H9 (cell line): ENCODE measurements around the gene VPS16. TPM values are rescaled to one million over a fixed set of nuclear protein-coding genes. Genes with fewer than 3 reads are reported as not detected.

Experiments used
- DNase-seq: peaks from one replicate; pipeline ENCODE4 v3.0.0-alpha.2; 2017
- H2AFZ ChIP-seq: one replicate; pipeline ENCODE4 v1.6.1; 2013; ENCODE audit warnings: mild to moderate bottlenecking, low read length, control low read depth, moderate library complexity
- H2AK5ac ChIP-seq: 2 replicates; pipeline ENCODE4 v1.6.1; 2013; ENCODE audit warnings: low read length, control low read depth, mixed read lengths; ENCODE audit not compliant: insufficient read length
- H2BK120ac ChIP-seq: one replicate; pipeline ENCODE4 v1.6.1; 2013; ENCODE audit warnings: low read depth, mild to moderate bottlenecking, low read length, control low read depth, inconsistent platforms; ENCODE audit not compliant: poor library complexity, severe bottlenecking
- H2BK12ac ChIP-seq: 2 replicates; pipeline ENCODE4 v1.6.1; 2013; ENCODE audit warnings: low read length, control low read depth, mixed read lengths, low read depth; ENCODE audit not compliant: insufficient read length
- H2BK15ac ChIP-seq: 2 replicates; pipeline ENCODE4 v1.6.1; 2013; ENCODE audit warnings: low read depth, low read length, control low read depth
- H2BK20ac ChIP-seq: one replicate; pipeline ENCODE4 v1.6.1; 2013; ENCODE audit warnings: low read depth, mild to moderate bottlenecking, low read length, control low read depth, inconsistent platforms; ENCODE audit not compliant: poor library complexity, severe bottlenecking
- H2BK5ac ChIP-seq: 2 replicates; pipeline ENCODE4 v1.6.1; 2013; ENCODE audit warnings: low read length, control low read depth, mixed read lengths; ENCODE audit not compliant: insufficient read length
- H3K14ac ChIP-seq: 2 replicates; pipeline ENCODE4 v1.6.1; 2013; ENCODE audit warnings: low read length, control low read depth; ENCODE audit not compliant: insufficient read depth
- H3K18ac ChIP-seq: 2 replicates; pipeline ENCODE4 v1.6.1; 2013; ENCODE audit warnings: low read depth, mild to moderate bottlenecking, mixed read lengths, low read length, control low read depth; ENCODE audit not compliant: insufficient read length
- H3K23ac ChIP-seq: 2 replicates; pipeline ENCODE4 v1.6.1; 2013; ENCODE audit warnings: low read length, control low read depth, mixed read lengths, low read depth; ENCODE audit not compliant: insufficient read length
- H3K23me2 ChIP-seq: 2 replicates; pipeline ENCODE4 v1.6.1; 2013; ENCODE audit warnings: low read depth, mild to moderate bottlenecking, mixed read lengths, low read length, control low read depth; ENCODE audit not compliant: insufficient read length, poor library complexity, severe bottlenecking
- H3K27ac ChIP-seq: 2 replicates; pipeline ENCODE4 v1.5.1; 2013; ENCODE audit warnings: low read length, control low read depth, mixed read lengths, low read depth; ENCODE audit not compliant: insufficient read length
- H3K27me3 ChIP-seq: 2 replicates; pipeline ENCODE4 v1.6.1; 2013; ENCODE audit warnings: low read length, control low read depth, inconsistent platforms; ENCODE audit not compliant: insufficient read depth
- H3K4ac ChIP-seq: 2 replicates; pipeline ENCODE4 v1.6.1; 2013; ENCODE audit warnings: low read depth, mild to moderate bottlenecking, control low read depth, inconsistent platforms, low read length, moderate library complexity
- H3K4me1 ChIP-seq: 2 replicates; pipeline ENCODE4 v1.6.1; 2013; ENCODE audit warnings: low read length, control low read depth, inconsistent platforms; ENCODE audit not compliant: insufficient read depth
- H3K4me2 ChIP-seq: 2 replicates; pipeline ENCODE4 v1.6.1; 2013; ENCODE audit warnings: low read length, control low read depth, mixed read lengths; ENCODE audit not compliant: insufficient read length, insufficient read depth
- H3K56ac ChIP-seq: 2 replicates; pipeline ENCODE4 v1.6.1; 2013; ENCODE audit warnings: low read depth, mild to moderate bottlenecking, mixed read lengths, low read length, control low read depth; ENCODE audit not compliant: insufficient read length
- H3K79me1 ChIP-seq: 2 replicates; pipeline ENCODE4 v1.6.1; 2013; ENCODE audit warnings: low read depth, mild to moderate bottlenecking, moderate library complexity, low read length, control low read depth, inconsistent platforms; ENCODE audit not compliant: insufficient read depth, poor library complexity, severe bottlenecking
- H3K79me2 ChIP-seq: 2 replicates; pipeline ENCODE4 v1.6.1; 2013; ENCODE audit warnings: low read length, control low read depth, inconsistent platforms; ENCODE audit not compliant: insufficient read depth
- H3K9ac ChIP-seq: 2 replicates; pipeline ENCODE4 v1.6.1; 2013; ENCODE audit warnings: low read length, control low read depth, mixed read lengths; ENCODE audit not compliant: insufficient read length; ENCODE audit errors: extremely low read depth
- H3K9me3 ChIP-seq: one replicate; pipeline ENCODE4 v1.6.1; 2013; ENCODE audit warnings: low read depth, low read length, inconsistent platforms; ENCODE audit not compliant: control insufficient read depth
- H3T11ph ChIP-seq: one replicate; pipeline ENCODE4 v1.6.1; 2013; ENCODE audit warnings: mild to moderate bottlenecking, low read length, control low read depth, inconsistent platforms
- H4K20me1 ChIP-seq: one replicate; pipeline ENCODE4 v1.6.1; 2013; ENCODE audit not compliant: control insufficient read depth, insufficient read length, insufficient read depth
- H4K5ac ChIP-seq: 2 replicates; pipeline ENCODE4 v1.6.1; 2013; ENCODE audit warnings: low read depth, mild to moderate bottlenecking, mixed read lengths, low read length, control low read depth; ENCODE audit not compliant: insufficient read length
- H4K8ac ChIP-seq: replicated peaks from 2 replicates; pipeline ENCODE4 v1.6.1; 2013; ENCODE audit warnings: low read length, control low read depth, mixed read lengths, low read depth; ENCODE audit not compliant: insufficient read length
- H4K91ac ChIP-seq: 2 replicates; pipeline ENCODE4 v1.6.1; 2013; ENCODE audit warnings: low read depth, mild to moderate bottlenecking, moderate library complexity, mixed read lengths, low read length, control low read depth; ENCODE audit not compliant: insufficient read length
- H3K27ac Mint-ChIP-seq, 3 experiments: 2 replicates in 2 of 3; 3 replicates in 1 of 3; pipeline ENCODE4 v1.8.0; 2020 to 2021; ENCODE audit warnings: mixed read lengths in 3 of 3, mild to moderate bottlenecking in 1 of 3, moderate library complexity in 1 of 3
- H3K27me3 Mint-ChIP-seq: 2 replicates; pipeline ENCODE4 v1.8.0; 2021; ENCODE audit warnings: low read depth, mild to moderate bottlenecking, moderate library complexity, mixed read lengths
- H3K36me3 Mint-ChIP-seq, 3 experiments: 2 replicates in 2 of 3; 3 replicates in 1 of 3; pipeline ENCODE4 v1.8.0; 2020 to 2021; ENCODE audit warnings: low read depth in 3 of 3, mixed read lengths in 3 of 3; ENCODE audit not compliant: insufficient read depth in 1 of 3
- H3K4me1 Mint-ChIP-seq, 2 experiments: 2 replicates each; pipeline ENCODE4 v1.8.0; 2020; ENCODE audit warnings: mixed read lengths in 2 of 2
- H3K4me3 Mint-ChIP-seq, 2 experiments: 2 replicates in 1 of 2; 3 replicates in 1 of 2; pipeline ENCODE4 v1.8.0; 2020 to 2021; ENCODE audit warnings: mild to moderate bottlenecking in 2 of 2, mixed read lengths in 2 of 2, moderate library complexity in 1 of 2
- H3K9me3 Mint-ChIP-seq, 2 experiments: 2 replicates in 1 of 2; 3 replicates in 1 of 2; pipeline ENCODE4 v1.8.0; 2020; ENCODE audit warnings: mild to moderate bottlenecking in 2 of 2, mixed read lengths in 2 of 2, moderate library complexity in 1 of 2
- CTCF ChIP-seq: fragments of 200-600 bp; sonication (generic); conservative IDR thresholded peaks from 3 replicates; pipeline ENCODE4 v1.8.0; 2021; ENCODE audit warnings: antibody characterized with exemption, mild to moderate bottlenecking
- WGBS: extraction: QIAGEN DNeasy Blood & Tissue Kit; methylation state at CpG from one replicate; pipeline ENCODE4 v1.1.7; 2013; ENCODE audit warnings: missing lambda C conversion rate, low lambda C conversion rate, mixed read lengths; ENCODE audit not compliant: insufficient read length; ENCODE audit errors: extremely low coverage; 5-methylcytosine and 5-hydroxymethylcytosine counted together
- total RNA-seq: library from RNA; stranded (reverse); gene quantifications from 2 replicates; pipeline ENCODE4 v1.2.1, GENCODE V29; 2021

Gene VPS16
- total RNA-seq, 1 experiment from 2014 or later: 32.1 TPM

GRCh38 chr20:2903686-2904085 is 63.1 kb downstream of the VPS16 start:
- no peaks in the 10 kb centered on the region for H3K9me3 ChIP-seq
- H2BK120ac ChIP-seq: no peak overlapping the region
- H2BK20ac ChIP-seq: no peak overlapping the region
- no peak overlapping the region for H3T11ph ChIP-seq
- no peak overlapping the region for H4K5ac ChIP-seq
- Mint-ChIP-seq H3K4me1 (no peaks in the 10 kb centered on the region), H3K36me3 (peaks cover 12 to 27% (median 16%) of the 10 kb centered on the region in 3 experiments), H3K9me3 (peaks cover 11 to 19% of the 10 kb centered on the region in 2 experiments; a peak in 4 of 5 replicates), H3K27me3 (no peaks in the 10 kb centered on the region), H3K27ac (no peak overlapping the region), H3K4me3 (no peak overlapping the region)
- no peak overlapping the region for H3K4me2 ChIP-seq
- 100% methylated on average over 1 of the region's 6 CpGs for WGBS
- no peaks in the 10 kb centered on the region for H3K4me1 ChIP-seq
- no peak overlapping the region for H3K9ac ChIP-seq
- H4K8ac ChIP-seq: no peak overlapping the region
- no peak overlapping the region for H2AK5ac ChIP-seq
- no peak overlapping the region for H3K23ac ChIP-seq
- H4K91ac ChIP-seq: no peak overlapping the region
- no peak overlapping the region for H2BK5ac ChIP-seq
- no peak overlapping the region for H3K14ac ChIP-seq
- no peak overlapping the region for H3K27ac ChIP-seq
- no peak overlapping the region for H3K4ac ChIP-seq
- H3K79me1 ChIP-seq: no peaks in the 10 kb centered on the region
- no peaks in the 10 kb centered on the region for H3K27me3 ChIP-seq
- H3K18ac ChIP-seq: no peak overlapping the region
- peaks cover 2% of the 10 kb centered on the region; the same call in 1 of the 2 replicates for H3K79me2 ChIP-seq
- H3K56ac ChIP-seq: no peak overlapping the region
- no peak overlapping the region for H2BK15ac ChIP-seq
- DNase-seq: no peak
- TF ChIP-seq CTCF: no peak
- H4K20me1 ChIP-seq: no peaks in the 10 kb centered on the region
- H2BK12ac ChIP-seq: no peak overlapping the region
- H2AFZ ChIP-seq: no peak overlapping the region
- H3K23me2 ChIP-seq: no peaks in the 10 kb centered on the region
